Stimulated activated CD8-positive, alpha-beta memory T cell treated with anti-CD3 and anti-CD28 coated beads, Interleukin-4, amount 100 ng/mL, for 24 hours (primary cell): Measurements from ENCODE around the gene GOSR1.
"Not testable (repeated sequence)": the region's sequence is repeated elsewhere in the genome, so short reads cannot be mapped to it uniquely, and the experiment has no call there.

Experiments
- DNase-seq: peaks from one replicate; pipeline ENCODE4 v3.0.0-alpha.2; 2020; ENCODE audit warnings: low read depth

The GOSR1 gene

GRCh38 chr17:30547778-30548573 lies 70.8 kb downstream of the GOSR1 start:
- DNase-seq, result no peak

DNA sequence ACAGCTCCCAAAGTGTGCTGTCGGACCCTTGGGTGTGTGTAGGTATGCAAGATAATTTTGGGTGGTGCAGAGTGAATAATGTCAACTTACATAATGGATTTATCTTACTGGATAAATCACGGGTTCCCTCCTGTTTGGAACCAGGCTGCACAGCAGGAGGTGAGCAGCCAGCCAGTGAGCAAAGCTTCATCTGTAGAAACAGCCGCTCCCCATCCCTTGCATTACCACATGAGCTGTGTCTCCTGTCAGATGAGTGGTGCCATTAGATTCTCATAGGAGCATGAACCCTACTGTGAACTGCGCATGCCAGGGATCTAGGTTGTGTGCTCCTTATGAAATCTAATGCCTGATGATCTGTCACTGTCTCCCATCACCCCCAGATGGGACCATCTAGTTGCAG lies 72.0 kb downstream of the GOSR1 start:
- not testable (repeated sequence) for DNase-seq

DNA sequence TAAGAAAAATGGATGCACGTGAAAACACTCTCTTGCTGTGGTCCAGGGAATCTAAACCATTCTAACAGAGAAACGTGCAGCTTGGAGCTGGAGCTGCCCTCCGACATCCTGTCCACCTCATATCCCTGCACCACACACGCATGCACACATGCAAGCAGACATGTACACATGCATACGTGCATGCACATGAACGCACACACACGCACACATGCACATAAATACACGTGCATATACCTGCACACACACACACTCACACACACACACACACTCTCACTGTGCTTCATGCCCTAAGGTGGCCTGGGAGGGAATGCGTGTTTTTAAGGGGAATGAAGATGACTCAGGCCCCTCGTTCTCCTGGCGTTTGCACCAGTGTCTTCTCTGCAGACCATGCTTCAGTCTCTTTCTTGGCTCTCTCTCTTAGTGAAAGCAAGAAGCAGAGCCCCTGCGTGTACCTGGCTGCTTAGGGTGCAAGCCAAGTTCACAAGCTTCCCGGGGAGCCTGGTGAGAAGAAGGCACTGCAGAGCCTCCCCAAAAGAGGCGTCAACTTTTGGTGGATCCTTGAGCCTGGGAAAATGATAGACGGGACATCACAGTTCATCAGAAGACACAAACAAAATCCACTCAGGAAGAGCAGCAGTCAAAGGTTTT lies 72.8 kb downstream of the GOSR1 start:
- no peak for DNase-seq

GRCh38 chr17:30550512-30551273 lies 73.5 kb downstream of the GOSR1 start:
- no peak for DNase-seq

- DNase-seq, result not testable (repeated sequence)
Measured at GRCh38 chr17:30551274-30551995, 74.2 kb downstream of the GOSR1 start.

- DNase-seq, result no peak
Measured at GRCh38 chr17:30551996-30552339, 74.8 kb downstream of the GOSR1 start.

- DNase-seq, result no peak
Measured at GRCh38 chr17:30552994-30553566, 75.9 kb downstream of the GOSR1 start.

DNA sequence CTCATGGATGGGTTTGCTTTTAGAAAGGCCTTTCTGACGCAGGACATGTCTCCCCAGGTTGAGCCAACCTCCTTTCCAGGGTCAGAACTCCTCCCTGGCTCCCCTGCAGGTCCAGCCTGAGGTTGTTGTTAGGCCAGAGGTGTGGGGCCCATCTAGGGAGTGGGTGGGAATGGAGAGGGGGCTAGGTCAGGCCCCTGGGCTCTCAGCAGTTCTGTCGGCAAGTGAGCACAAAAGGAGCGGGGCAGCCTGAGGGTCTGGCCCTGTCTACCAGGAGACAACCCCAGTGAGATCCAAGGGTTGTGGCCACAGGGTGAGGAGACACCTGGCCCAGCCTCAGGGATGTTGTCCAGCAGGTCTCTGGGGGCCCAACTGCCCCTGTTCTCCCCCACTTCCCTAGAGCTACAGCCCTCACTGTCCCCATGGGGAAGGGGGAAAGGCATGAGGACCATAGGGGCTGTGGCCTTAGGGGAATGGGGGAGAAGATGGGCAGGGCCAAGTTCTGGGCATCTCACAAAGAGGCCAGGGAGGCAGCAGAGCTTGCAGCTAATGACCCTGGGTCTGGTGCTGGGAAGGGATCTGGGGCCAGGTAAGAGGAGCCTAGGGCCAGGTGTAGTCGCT lies 76.7 kb downstream of the GOSR1 start:
- DNase-seq, result not testable (repeated sequence)

GRCh38 chr17:30554839-30555751 lies 77.9 kb downstream of the GOSR1 start:
- DNase-seq, result no peak

DNA sequence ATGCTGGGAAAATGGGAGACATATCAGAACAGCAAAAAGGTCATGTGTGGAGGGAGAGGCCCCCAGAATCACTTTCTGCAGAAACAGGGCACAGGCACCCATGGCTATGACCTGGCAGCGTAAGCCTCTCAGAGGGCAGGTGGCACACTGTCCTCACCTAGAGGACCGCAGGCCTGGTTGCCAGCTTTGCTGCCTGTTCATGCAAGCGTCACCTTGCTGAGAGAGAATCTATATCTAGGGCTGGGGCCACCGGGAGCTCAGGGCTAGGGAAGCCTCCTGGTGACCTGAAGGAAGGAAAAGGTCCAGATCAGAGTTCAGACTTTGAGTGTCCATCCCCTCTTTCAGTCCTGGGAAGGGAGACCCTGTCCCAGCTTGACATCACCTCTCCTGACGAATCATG lies 78.7 kb downstream of the GOSR1 start:
- no peak for DNase-seq

GRCh38 chr17:30556374-30557332 lies 79.4 kb downstream of the GOSR1 start:
- DNase-seq, result no peak

DNA sequence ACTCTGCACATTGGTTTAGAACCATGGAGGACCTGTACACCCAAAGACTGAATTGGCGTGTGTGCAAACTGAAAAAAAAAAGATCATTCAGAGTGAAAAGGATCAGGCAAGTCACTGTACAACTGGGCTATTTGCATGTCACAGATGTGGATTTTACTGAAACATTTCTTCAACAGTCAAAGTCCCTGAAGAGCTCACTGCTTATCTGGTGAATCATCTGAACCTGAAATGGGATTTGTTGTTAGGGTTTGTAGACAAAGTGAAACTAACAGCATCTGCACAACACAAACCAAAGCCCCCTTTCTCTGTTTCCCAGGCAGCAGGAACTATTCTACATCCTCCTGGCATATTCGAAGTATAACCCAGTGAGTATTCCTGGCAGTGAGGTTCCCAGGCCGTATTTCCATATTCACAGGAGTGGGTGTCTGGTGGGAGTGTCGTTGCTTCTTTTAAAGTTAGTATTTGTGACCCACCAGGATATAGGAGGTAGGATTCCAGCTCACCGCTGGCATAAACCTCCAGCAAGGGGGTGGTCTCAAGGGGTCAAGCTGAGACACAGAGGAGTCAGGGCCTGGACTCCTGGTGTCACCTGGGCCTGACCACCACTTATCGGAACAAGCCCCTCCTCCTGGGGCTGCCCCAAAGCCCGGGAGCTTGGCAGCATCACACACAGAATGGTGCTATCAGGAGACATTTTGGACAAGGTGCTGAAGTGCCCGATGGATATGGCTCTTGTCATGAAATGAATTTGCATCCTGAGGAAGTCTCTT lies 80.9 kb downstream of the GOSR1 start:
- no peak for DNase-seq

- DNase-seq, result no peak
Measured at GRCh38 chr17:30558686-30559545, 81.7 kb downstream of the GOSR1 start.

GRCh38 chr17:30559656-30560055 lies 82.4 kb downstream of the GOSR1 start:
- no peak for DNase-seq

DNA sequence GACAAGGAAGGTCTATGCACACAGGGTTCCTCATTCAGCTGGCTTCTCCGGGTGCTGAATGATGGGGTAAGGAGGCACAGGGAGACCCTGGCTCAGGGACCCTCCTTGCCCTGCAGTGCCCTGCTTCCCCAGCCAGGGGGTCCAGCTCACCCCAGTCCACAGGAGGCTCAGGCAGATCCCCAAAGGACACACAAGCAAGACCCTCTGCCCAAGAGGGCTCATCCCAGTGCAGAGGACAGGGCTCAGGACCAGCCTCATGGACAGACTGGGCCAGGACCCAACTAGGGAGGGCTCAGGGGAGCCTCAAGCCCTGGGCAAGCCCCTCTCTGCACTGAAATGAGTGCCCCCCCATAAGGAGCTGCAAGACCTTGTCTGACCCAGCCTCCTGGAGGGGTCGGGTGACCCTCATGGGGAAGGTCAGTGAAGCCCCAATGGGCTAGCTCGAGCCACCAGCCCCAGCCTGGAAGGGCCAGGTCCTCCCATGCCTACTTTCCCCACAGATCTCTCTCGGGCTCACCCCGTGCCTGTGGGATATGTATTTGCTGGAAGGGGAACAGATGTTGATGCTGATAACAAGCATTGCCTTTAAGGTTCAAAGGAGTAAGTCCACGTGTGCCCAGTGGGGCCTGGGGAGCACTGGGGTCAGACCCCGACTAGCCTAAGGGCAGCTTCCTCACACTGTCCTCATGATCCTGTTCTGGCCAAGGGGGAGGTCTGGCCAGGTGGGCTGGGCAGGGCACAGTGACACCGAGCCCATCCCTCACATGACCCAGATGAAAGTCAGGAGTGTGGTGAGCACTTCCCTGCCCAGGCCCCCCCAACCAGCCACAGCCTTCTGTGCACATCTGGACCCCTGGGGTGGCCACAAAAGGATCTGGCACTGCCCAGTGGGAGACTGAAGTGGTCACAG lies 83.2 kb downstream of the GOSR1 start:
- not testable (repeated sequence) for DNase-seq

- DNase-seq, result not testable (repeated sequence)
Measured at GRCh38 chr17:30561766-30562165, 84.6 kb downstream of the GOSR1 start.
